HEK293T (cell line): Measurements from ENCODE around the gene IPO11.

Source experiments
- CTCF ChIA-PET: fragments of 350-600 bp; formaldehyde crosslinking; extraction: SDS; loops from one replicate; lab custom pipeline; 2021; ENCODE audit warnings: antibody characterized with exemption, inconsistent platforms; lab: Yijun Ruan, JAX
- POLR2A ChIA-PET: fragments of 350-600 bp; formaldehyde crosslinking; extraction: SDS; loops from one replicate; lab custom pipeline; 2020; ENCODE audit warnings: antibody characterized with exemption, inconsistent platforms; lab: Yijun Ruan, JAX
- DNase-seq: peaks from one replicate; pipeline ENCODE4 v3.0.0; 2012; ENCODE audit warnings: mixed read lengths; ENCODE audit errors: extremely low spot score
- ARNT ChIP-seq: fragments of 450-650 bp; IDR thresholded peaks from 2 replicates; pipeline ENCODE4 v1.6.1; 2017; ENCODE audit warnings: mild to moderate bottlenecking
- BHLHE40 ChIP-seq: fragments of 450-650 bp; IDR thresholded peaks from 2 replicates; pipeline ENCODE4 v1.6.1; 2016; ENCODE audit warnings: mild to moderate bottlenecking, moderate library complexity, borderline replicate concordance
- CTBP1 ChIP-seq: fragments of 450-650 bp; IDR thresholded peaks from 2 replicates; pipeline ENCODE4 v1.6.1; 2016; ENCODE audit warnings: borderline replicate concordance
- ELF4 ChIP-seq: fragments of 450-650 bp; IDR thresholded peaks from 2 replicates; pipeline ENCODE4 v1.6.1; 2017; ENCODE audit warnings: antibody characterized with exemption
- FOXA1 ChIP-seq: fragments of 450-650 bp; IDR thresholded peaks from 2 replicates; pipeline ENCODE4 v1.6.1; 2016; ENCODE audit warnings: mild to moderate bottlenecking
- FOXK2 ChIP-seq: fragments of 450-650 bp; IDR thresholded peaks from 2 replicates; pipeline ENCODE4 v1.6.1; 2016; ENCODE audit warnings: mild to moderate bottlenecking
- FOXM1 ChIP-seq: fragments of 450-650 bp; IDR thresholded peaks from 2 replicates; pipeline ENCODE4 v1.6.1; 2017; ENCODE audit warnings: mild to moderate bottlenecking, borderline replicate concordance
- HDGF ChIP-seq: fragments of 450-650 bp; IDR thresholded peaks from 2 replicates; pipeline ENCODE4 v1.6.1; 2017; ENCODE audit warnings: antibody characterized with exemption, borderline replicate concordance
- L3MBTL2 ChIP-seq: fragments of 450-650 bp; conservative IDR thresholded peaks from 2 replicates; pipeline ENCODE4 v1.6.1; 2016; ENCODE audit warnings: mild to moderate bottlenecking
- LEF1 ChIP-seq: fragments of 450-650 bp; IDR thresholded peaks from 2 replicates; pipeline ENCODE4 v1.6.1; 2017; ENCODE audit warnings: mild to moderate bottlenecking, borderline replicate concordance
- NFRKB ChIP-seq: fragments of 450-650 bp; IDR thresholded peaks from 2 replicates; pipeline ENCODE4 v1.6.1; 2016; ENCODE audit warnings: mild to moderate bottlenecking, moderate library complexity
- SP1 ChIP-seq: fragments of 450-650 bp; IDR thresholded peaks from 2 replicates; pipeline ENCODE4 v1.6.1; 2017
- SUZ12 ChIP-seq: fragments of 450-650 bp; IDR thresholded peaks from 2 replicates; pipeline ENCODE4 v1.6.1; 2016; ENCODE audit warnings: mild to moderate bottlenecking
- TARDBP ChIP-seq: fragments of 450-650 bp; IDR thresholded peaks from 2 replicates; pipeline ENCODE4 v1.6.1; 2016
- ZNF384 ChIP-seq: fragments of 450-650 bp; IDR thresholded peaks from 2 replicates; pipeline ENCODE4 v1.6.1; 2016
- TF ChIP-seq, protein P1 (sequence below): fragments of 450-650 bp; IDR thresholded peaks from 2 replicates; pipeline ENCODE4 v1.6.1; 2016

Gene IPO11

DNA sequence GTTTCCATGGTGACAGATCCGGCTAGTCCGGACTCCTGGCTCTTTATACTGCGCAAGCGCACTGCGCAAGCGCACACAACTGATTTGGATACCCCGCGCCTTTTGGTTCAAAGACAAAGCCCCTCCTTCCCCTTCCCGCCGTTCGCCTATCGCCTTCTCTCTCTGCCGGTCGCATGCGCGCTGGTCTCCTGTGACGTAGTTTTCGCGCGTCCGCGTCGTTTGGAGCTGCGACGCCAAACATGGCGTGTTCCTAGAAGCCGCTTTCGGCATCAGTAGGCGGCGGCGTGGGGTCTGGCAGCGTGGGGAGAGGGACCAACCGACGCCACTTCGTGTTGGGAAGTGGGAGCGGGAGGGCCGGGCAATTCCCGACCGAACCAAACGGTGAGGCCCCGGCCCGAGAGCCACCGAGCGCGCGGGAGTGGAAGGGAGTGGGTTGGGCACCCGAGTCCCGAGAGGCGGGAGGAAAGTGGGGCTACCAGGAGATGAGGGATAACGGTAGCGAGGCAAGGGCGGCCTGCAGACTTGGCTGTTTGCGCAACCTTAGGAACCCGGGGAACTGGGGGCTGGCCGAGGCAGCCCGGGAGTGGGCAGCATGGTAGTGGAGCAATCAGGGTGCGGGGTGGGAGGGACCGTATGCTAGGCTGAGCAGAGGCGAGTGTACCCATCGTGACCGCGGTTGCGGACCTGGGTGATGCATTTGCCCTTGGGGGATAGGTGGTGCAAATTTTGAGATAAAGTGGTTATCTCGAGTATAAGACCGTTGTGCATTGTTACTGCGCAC, at the start of gene IPO11:
Gene IPO11 (plus strand): TSS at position 215 of the 781 bp plus-strand sequence. CDS start 24,517 bp downstream, outside the sequence.
- TF ChIP-seq NFRKB (peak; percentile 75), L3MBTL2 (peak; percentile 14; the same call in 1 of the 2 replicates), ELF4 (peak; percentile 58), SUZ12 (no peak), FOXM1 (peak; percentile 16; the same call in 1 of the 2 replicates)
- DNase-seq: peak; percentile 96
- ChIA-PET POLR2A (interaction anchor here (1.0 to 2.6 kb wide), 5 partner anchors 8 to 19 kb away, joined by 3 to 60 read pairs (median 4); partner anchors contain the start of gene DIMT1), CTCF (interaction anchor here (0.7 to 1.2 kb wide), 3 partner anchors 9 to 47 kb away, joined by 3 read pairs; partner anchors contain the start of gene DIMT1)

DNA sequence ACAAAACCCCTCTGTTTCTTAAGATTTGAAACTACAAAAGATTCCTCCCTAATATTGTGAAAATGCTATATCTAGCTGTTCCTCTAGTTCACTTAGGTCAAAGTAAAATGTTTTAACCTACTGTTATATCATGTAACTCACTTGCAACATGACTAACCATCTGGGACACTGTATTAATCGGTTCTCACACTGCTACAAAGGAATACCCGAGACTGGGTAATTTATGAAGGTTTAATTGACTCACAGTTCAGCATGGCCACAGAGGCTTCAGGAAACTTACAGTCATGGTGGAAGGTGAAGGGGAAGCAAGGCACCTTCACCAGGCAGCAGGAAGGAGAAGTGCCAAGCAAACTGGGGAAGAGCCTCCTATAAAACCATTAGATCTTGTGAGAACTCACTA, 43.5 kb upstream of the IPO11 start:
- ChIA-PET CTCF (interaction anchor here (0.6 kb wide), 1 partner anchor 740 kb away, joined by 5 read pairs; no protein-coding TSS in a partner anchor), POLR2A (no interaction called here)
- no peak for TF ChIP-seq CTBP1
- TF ChIP-seq, protein P1, sequence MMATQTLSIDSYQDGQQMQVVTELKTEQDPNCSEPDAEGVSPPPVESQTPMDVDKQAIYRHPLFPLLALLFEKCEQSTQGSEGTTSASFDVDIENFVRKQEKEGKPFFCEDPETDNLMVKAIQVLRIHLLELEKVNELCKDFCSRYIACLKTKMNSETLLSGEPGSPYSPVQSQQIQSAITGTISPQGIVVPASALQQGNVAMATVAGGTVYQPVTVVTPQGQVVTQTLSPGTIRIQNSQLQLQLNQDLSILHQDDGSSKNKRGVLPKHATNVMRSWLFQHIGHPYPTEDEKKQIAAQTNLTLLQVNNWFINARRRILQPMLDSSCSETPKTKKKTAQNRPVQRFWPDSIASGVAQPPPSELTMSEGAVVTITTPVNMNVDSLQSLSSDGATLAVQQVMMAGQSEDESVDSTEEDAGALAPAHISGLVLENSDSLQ: no peak
- TF ChIP-seq HDGF: no peak
- no peak for TF ChIP-seq NFRKB
- no peak for TF ChIP-seq FOXK2
- TF ChIP-seq FOXM1: no peak
- TF ChIP-seq TARDBP: no peak

DNA sequence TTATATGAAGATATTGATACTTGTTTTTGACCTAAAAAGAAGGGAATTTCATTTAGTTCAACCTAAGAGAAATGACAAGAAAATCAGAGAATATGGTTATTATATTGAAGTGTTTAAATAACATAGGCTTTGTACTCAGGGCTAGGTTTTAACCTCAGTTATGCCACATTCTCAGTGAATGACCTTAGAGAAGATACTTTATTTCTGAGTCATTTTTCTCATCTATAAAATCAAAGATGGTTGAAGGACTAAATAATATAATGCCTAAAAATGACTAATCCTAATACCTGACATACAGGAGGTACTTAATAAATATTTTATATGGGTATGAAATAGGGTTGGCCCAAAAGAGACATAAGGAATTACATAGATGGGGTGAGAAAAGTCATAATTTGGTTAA, 41.2 kb upstream of the IPO11 start:
- TF ChIP-seq FOXA1 (no peak), NFRKB (no peak), FOXK2 (no peak), BHLHE40 (no peak), ARNT (no peak), SP1 (no peak), ELF4 (no peak), FOXM1 (no peak), TARDBP (no peak), LEF1 (no peak), HDGF (no peak)
- TF ChIP-seq, protein P1: no peak
- ChIA-PET CTCF (no interaction called here), POLR2A (no interaction called here)
- no peak for DNase-seq

More for the DNA sequence above, 43.5 kb upstream of the IPO11 start:
- no peak for DNase-seq

DNA sequence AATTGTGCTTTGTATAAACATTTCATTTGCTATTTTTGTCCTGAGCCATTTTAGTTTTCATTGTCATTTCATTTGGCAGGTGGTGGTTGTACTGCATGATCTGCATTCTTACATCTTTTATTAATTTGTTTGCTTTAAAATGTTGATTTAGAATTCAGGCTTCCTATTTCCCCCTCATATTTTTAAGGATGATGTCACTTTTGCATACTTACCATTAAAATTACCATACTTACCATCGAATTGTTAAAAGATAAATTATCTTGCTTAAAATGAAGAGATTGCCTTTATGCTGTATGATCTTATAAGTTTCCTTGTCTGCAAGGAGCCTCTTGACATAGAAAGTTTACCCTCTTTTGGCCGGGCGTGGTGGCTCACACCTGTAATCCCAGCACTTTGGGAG, 40.0 kb upstream of the IPO11 start:
- CTCF ChIA-PET: no interaction called here
- TF ChIP-seq SP1: no peak
- no peak for TF ChIP-seq HDGF
- no peak for TF ChIP-seq TARDBP
- TF ChIP-seq BHLHE40: no peak
- TF ChIP-seq L3MBTL2: no peak
- TF ChIP-seq ARNT: no peak
- TF ChIP-seq FOXA1: no peak
- no peak for TF ChIP-seq ZNF384
- no peak for TF ChIP-seq SUZ12
- TF ChIP-seq ELF4: no peak
- no peak for TF ChIP-seq LEF1
- no peak for DNase-seq
- POLR2A ChIA-PET: no interaction called here

DNA sequence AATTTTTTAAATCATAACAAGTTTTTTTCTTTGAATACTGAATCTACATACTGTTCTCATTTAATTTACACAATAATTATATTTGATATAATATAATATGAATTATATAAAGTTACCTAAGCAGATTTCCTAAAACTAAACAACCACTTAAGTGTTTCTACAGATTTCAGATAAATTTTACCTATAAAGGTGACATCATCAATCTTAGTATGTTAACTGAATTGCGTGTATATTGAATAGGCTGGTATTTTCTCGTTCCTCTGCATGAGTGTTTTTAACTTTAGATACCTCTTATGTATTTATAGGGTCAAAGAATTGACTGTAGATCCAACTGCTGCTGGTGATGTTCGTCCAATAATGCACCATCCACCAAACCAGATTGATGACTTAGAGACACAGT, 39.2 kb upstream of the IPO11 start:
- TF ChIP-seq HDGF (no peak), BHLHE40 (no peak), FOXM1 (no peak), NFRKB (no peak), ZNF384 (no peak), LEF1 (no peak), L3MBTL2 (no peak), ARNT (no peak)
- DNase-seq: no peak
- ChIA-PET CTCF (no interaction called here), POLR2A (no interaction called here)

DNA sequence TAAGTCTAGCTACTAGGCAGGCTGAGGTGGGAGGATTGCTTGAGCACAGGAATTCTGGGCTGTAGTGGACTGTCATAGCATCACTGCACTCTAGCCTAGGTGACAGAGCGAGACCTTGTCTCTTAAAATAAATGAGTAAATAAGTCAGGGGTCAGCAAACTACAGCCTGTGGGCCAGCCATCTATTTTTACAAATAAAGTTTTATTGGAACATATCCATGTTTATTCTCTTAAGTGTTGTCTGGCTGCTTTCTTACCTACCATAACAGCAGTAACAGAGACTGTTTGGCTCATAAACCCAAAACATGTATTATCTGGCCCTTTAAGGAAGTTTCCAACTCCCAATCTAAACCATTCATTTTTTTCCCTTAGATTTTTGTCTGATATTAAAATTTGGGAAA, 38.5 kb upstream of the IPO11 start:
- DNase-seq: no peak
- TF ChIP-seq SP1 (no peak), FOXA1 (no peak), CTBP1 (no peak), ELF4 (no peak)
- CTCF ChIA-PET: no interaction called here
- POLR2A ChIA-PET: no interaction called here

DNA sequence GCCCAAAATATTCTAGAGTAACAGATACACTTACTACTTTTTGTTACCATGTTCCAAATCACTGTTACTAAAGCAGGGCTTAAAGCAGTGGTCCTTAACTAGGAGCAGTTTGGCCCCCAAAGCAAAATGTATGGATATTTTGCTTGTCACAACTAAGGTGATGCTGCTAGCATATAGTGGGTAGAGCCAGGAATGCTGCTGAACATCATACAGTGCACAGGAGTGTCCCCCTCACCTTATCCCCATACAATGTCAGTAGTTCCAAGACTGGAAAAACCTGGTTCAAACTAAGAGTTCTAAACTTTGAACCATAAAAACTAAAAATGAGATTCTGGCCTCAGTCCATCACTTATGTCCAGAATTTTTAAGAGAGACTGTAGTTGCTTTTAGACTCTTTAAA, 36.9 kb upstream of the IPO11 start:
- ChIA-PET POLR2A (no interaction called here), CTCF (no interaction called here)
- no peak for TF ChIP-seq BHLHE40
- TF ChIP-seq, protein P1: no peak
- TF ChIP-seq L3MBTL2: no peak
- TF ChIP-seq ZNF384: no peak
- TF ChIP-seq TARDBP: no peak
- TF ChIP-seq HDGF: no peak
- no peak for TF ChIP-seq FOXK2
- DNase-seq: no peak
